Smooth muscle cell (in vitro differentiated cells): ENCODE measurements around the gene CLTB. TPM values are rescaled to one million over a fixed set of nuclear protein-coding genes. Genes with fewer than 3 reads are reported as not detected.

Source experiments
- DNase-seq: peaks from one replicate; lab custom pipeline; 2025; ENCODE audit not compliant: unreplicated experiment; lab: John Stamatoyannopoulos, UW
- H2AFZ ChIP-seq: fragments of 200-600 bp; sonication (generic); 2 replicates; pipeline ENCODE4 v1.6.0; 2016; ENCODE audit warnings: antibody characterized with exemption, low read depth, mild to moderate bottlenecking
- H3F3A ChIP-seq: fragments of 200-600 bp; sonication (generic); 2 replicates; pipeline ENCODE4 v1.6.0; 2017; ENCODE audit warnings: antibody characterized with exemption, low read depth
- H3K27ac ChIP-seq: fragments of 200-600 bp; sonication (generic); 2 replicates; pipeline ENCODE4 v1.5.1; 2016; ENCODE audit warnings: low read depth, mild to moderate bottlenecking
- H3K27me3 ChIP-seq: fragments of 200-600 bp; sonication (generic); 2 replicates; pipeline ENCODE4 v1.6.1; 2016; ENCODE audit warnings: low read depth, mild to moderate bottlenecking
- H3K36me3 ChIP-seq: fragments of 200-600 bp; sonication (generic); 2 replicates; pipeline ENCODE4 v1.5.1; 2016; ENCODE audit warnings: low read depth
- H3K4me1 ChIP-seq: fragments of 200-600 bp; sonication (generic); 2 replicates; pipeline ENCODE4 v1.5.1; 2016; ENCODE audit warnings: low read depth
- H3K4me2 ChIP-seq: fragments of 200-600 bp; sonication (generic); 2 replicates; pipeline ENCODE4 v1.6.0; 2016; ENCODE audit warnings: mild to moderate bottlenecking
- H3K4me3 ChIP-seq: fragments of 200-600 bp; sonication (generic); 2 replicates; pipeline ENCODE4 v1.5.1; 2016; ENCODE audit warnings: mild to moderate bottlenecking
- H3K79me2 ChIP-seq: fragments of 200-600 bp; sonication (generic); 2 replicates; pipeline ENCODE4 v1.6.0; 2016; ENCODE audit warnings: low read depth, mild to moderate bottlenecking
- H3K9ac ChIP-seq: fragments of 200-600 bp; sonication (generic); 2 replicates; pipeline ENCODE4 v1.6.0; 2016; ENCODE audit warnings: low read depth
- H3K9me3 ChIP-seq: fragments of 200-600 bp; sonication (generic); replicated peaks from 2 replicates; pipeline ENCODE4 v1.5.1; 2016; ENCODE audit warnings: low read depth
- H4K20me1 ChIP-seq: fragments of 200-600 bp; sonication (generic); 2 replicates; pipeline ENCODE4 v1.6.0; 2016; ENCODE audit warnings: low read depth
- CTCF ChIP-seq: fragments of 200-600 bp; sonication (generic); IDR thresholded peaks from 2 replicates; pipeline ENCODE4 v1.5.1; 2017; ENCODE audit warnings: borderline replicate concordance, mild to moderate bottlenecking, antibody characterized with exemption; ENCODE audit not compliant: insufficient read depth, poor library complexity, severe bottlenecking
- WGBS: methylation state at CpG from one replicate; pipeline ENCODE4 v1.1.7; 2016; ENCODE audit warnings: low lambda C conversion rate; 5-methylcytosine and 5-hydroxymethylcytosine counted together
- polyA plus RNA-seq: library from polyadenylated mRNA; unstranded; fragments of >200 nt; fragmentation: Nextera tagmentation; extraction: Ambion mirVana; gene quantifications from 2 replicates; pipeline ENCODE4 v1.2.1, GENCODE V29; 2016
- total RNA-seq: library from RNA; depleted of rRNA; stranded (reverse); fragments of >200 nt; gene quantifications from 2 replicates; pipeline ENCODE4 v1.2.3, GENCODE V29; 2014

The CLTB gene
- total and polyA plus RNA-seq, 2 experiments from 2014 or later = 107 to 125 TPM

DNA sequence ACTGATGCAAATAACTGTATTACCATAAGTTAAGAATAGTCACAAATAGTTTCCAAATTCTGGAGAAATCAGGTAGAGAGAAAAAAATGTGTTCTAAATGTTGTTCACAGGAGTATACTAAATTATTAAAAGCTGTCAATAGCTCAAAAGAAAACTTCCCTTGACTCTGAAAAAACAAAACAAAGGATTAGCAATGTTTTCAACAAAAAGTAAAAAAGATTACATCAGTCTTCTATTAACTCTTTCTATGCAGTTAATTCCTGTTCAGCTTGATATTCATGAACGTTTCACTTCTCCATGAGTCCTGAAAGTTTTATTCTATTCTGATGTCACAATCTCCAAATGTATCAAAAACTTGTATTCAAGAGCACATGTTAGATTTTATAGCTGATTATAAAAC lies 9.5 kb upstream of the CLTB start:
- H3K4me2 ChIP-seq = no peak overlapping the region
- 95% methylated on average over 1 of the region's 1 CpG for WGBS

GRCh38 chr5:176425138-176425537 lies 8.8 kb upstream of the CLTB start:
- no peak for TF ChIP-seq CTCF
- Histone ChIP-seq H3K36me3 (no peaks in the 10 kb centered on the region), H3K79me2 (no peaks in the 10 kb centered on the region), H3K4me2 (no peak overlapping the region), H3K27ac (no peak overlapping the region), H3K4me3 (no peak overlapping the region), H3F3A (no peaks in the 10 kb centered on the region), H2AFZ (no peak overlapping the region), H4K20me1 (no peaks in the 10 kb centered on the region), H3K9ac (no peak overlapping the region), H3K9me3 (no peaks in the 10 kb centered on the region), H3K4me1 (no peaks in the 10 kb centered on the region), H3K27me3 (peaks cover 5% of the 10 kb centered on the region)
- 86% methylated on average over 1 of the region's 1 CpG for WGBS
- no peak for DNase-seq

More for the DNA sequence above, 9.5 kb upstream of the CLTB start:
- Histone ChIP-seq H3K9me3 (no peaks in the 10 kb centered on the region), H3K27ac (no peak overlapping the region), H2AFZ (no peak overlapping the region), H4K20me1 (no peaks in the 10 kb centered on the region), H3K36me3 (no peaks in the 10 kb centered on the region), H3K79me2 (no peaks in the 10 kb centered on the region), H3K4me1 (no peaks in the 10 kb centered on the region), H3F3A (no peaks in the 10 kb centered on the region), H3K4me3 (no peak overlapping the region), H3K9ac (no peak overlapping the region), H3K27me3 (peaks cover 5% of the 10 kb centered on the region)
- no peak for TF ChIP-seq CTCF
- DNase-seq = no peak

DNA sequence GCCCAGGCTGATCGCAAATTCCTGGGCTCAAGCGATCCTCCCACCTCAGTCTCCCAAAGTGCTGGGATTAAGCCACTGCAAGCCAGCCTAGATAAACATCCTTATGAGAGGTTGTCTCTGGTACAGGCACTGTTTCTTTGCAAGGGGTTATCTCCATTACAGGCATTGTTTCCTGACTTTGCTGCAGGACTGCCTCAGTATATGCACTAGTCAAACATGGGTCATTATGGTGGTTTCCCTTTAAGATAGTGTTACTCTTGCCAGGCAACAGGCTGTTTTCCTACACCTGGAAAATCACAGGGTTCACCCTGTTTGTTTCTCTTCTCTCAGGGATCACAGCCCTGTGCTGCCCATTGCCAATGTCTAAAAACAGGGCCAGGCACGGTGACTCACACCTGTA lies 7.8 kb upstream of the CLTB start:
- Histone ChIP-seq H4K20me1 (no peaks in the 10 kb centered on the region), H3K36me3 (no peaks in the 10 kb centered on the region), H3K27ac (no peak overlapping the region), H3K4me1 (no peaks in the 10 kb centered on the region), H3K4me2 (no peak overlapping the region), H3K27me3 (no peaks in the 10 kb centered on the region), H3K9me3 (no peaks in the 10 kb centered on the region), H2AFZ (no peak overlapping the region), H3K9ac (no peak overlapping the region), H3F3A (no peaks in the 10 kb centered on the region), H3K79me2 (no peaks in the 10 kb centered on the region), H3K4me3 (no peak overlapping the region)
- TF ChIP-seq CTCF = no peak
- no peak for DNase-seq
- WGBS = 75% methylated on average over 3 of the region's 3 CpGs

DNA sequence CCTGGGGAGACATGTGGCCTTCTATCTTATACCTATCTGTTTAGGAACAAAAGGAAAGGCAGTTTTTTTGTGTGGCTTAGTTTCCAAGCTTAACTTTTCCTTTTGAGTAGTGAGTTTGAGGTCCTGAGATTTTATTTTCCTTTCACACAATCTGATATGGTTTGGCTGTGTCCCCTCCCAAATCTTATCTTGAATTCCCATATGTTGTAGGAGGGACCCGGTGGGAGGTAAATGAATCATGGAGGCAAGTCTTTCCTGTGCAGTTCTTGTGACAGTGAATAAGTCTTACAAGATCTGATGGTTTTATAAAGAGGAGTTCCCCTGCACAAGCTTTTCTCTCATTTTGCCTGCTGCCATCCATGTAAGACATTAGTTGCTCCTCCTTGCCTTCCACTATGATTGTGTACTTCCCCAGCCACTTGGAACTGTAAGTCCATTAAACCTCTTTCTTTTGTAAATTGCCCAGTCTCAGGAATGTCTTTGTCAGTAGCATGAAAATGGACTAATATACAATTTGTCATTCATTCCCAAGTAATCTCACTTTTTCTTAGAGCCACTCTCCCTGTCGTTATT lies 4.7 kb upstream of the CLTB start:
- Histone ChIP-seq H2AFZ (no peak overlapping the region), H3K9ac (no peak overlapping the region), H3K36me3 (no peaks in the 10 kb centered on the region), H3K9me3 (no peaks in the 10 kb centered on the region), H3K4me2 (no peak overlapping the region), H3K27ac (no peak overlapping the region), H3F3A (no peaks in the 10 kb centered on the region), H3K4me3 (no peak overlapping the region), H3K27me3 (no peaks in the 10 kb centered on the region), H4K20me1 (no peaks in the 10 kb centered on the region), H3K79me2 (no peaks in the 10 kb centered on the region), H3K4me1 (no peaks in the 10 kb centered on the region)
- DNase-seq = no peak
- 81% methylated on average over 2 of the region's 2 CpGs for WGBS
- TF ChIP-seq CTCF = no peak
